Activated CD8-positive, alpha-beta T cell treated with anti-CD3 and anti-CD28 coated beads for 36 hours (primary cell): Measurements from ENCODE around the gene SYNJ1. TPM values are rescaled to one million over a fixed set of nuclear protein-coding genes. Genes with fewer than 3 reads are reported as not detected.

Experiments used
- ATAC-seq: fragments of 200-7000 bp; cut with Tn5 transposase; one replicate; pipeline ENCODE4 v1.10.0; 2021; ENCODE audit warnings: mild to moderate bottlenecking, moderate library complexity
- CTCF ChIA-PET: fragments of 350-600 bp; sonication (Branson Sonifier 250); formaldehyde crosslinking; loops from one replicate; lab custom pipeline; 2021; ENCODE audit warnings: antibody characterized with exemption; lab: Charles Lee
- POLR2A ChIA-PET: fragments of 350-600 bp; sonication (Branson Sonifier 250); formaldehyde crosslinking; loops from one replicate; lab custom pipeline; 2021; ENCODE audit warnings: antibody characterized with exemption; lab: Charles Lee
- DNase-seq: peaks from one replicate; pipeline ENCODE4 v3.0.0-alpha.2; 2020
- H3K27ac Mint-ChIP-seq: one replicate; pipeline ENCODE4 v1.8.0; 2021; ENCODE audit warnings: mild to moderate bottlenecking, mixed read lengths
- H3K27me3 Mint-ChIP-seq: one replicate; pipeline ENCODE4 v1.8.0; 2021; ENCODE audit warnings: mixed read lengths
- H3K36me3 Mint-ChIP-seq: one replicate; pipeline ENCODE4 v1.8.0; 2021; ENCODE audit warnings: low read depth, mixed read lengths
- H3K4me1 Mint-ChIP-seq: one replicate; pipeline ENCODE4 v1.8.0; 2021; ENCODE audit warnings: low read depth, mixed read lengths
- H3K4me3 Mint-ChIP-seq: one replicate; pipeline ENCODE4 v1.8.0; 2021; ENCODE audit warnings: mild to moderate bottlenecking, moderate library complexity, mixed read lengths
- H3K9me3 Mint-ChIP-seq: one replicate; pipeline ENCODE4 v1.8.0; 2021; ENCODE audit warnings: mixed read lengths
- CTCF ChIP-seq: fragments of 200-600 bp; IDR thresholded peaks from one replicate; pipeline ENCODE4 v1.8.0; 2022; ENCODE audit warnings: antibody characterized with exemption, mild to moderate bottlenecking
- intact Hi-C: fragments of 100-400 bp; cut with micrococcal nuclease; formaldehyde crosslinking; loops from one replicate; pipeline ENCODE4 v1.10.0; 2022
- total RNA-seq, 2 experiments: library from RNA; stranded (reverse); gene quantifications; one replicate each; pipeline ENCODE4 v1.2.3, GENCODE V29; 2021

The SYNJ1 gene
- total RNA-seq, 2 experiments from 2014 or later = 8.7 to 10.9 TPM

- ChIA-PET CTCF (interaction anchor here (1.0 to 1.5 kb wide), 2 partner anchors 11 to 63 kb away, joined by 3 read pairs; no protein-coding TSS in a partner anchor), POLR2A (interaction anchor here (0.9 to 1.0 kb wide), 2 partner anchors 10 to 21 kb away, joined by 3 read pairs; no protein-coding TSS in a partner anchor)
- ATAC-seq (no peak), DNase-seq (no peak)
- no peak for TF ChIP-seq CTCF
- Mint-ChIP-seq H3K4me3 (no peak overlapping the region), H3K27ac (no peak overlapping the region), H3K9me3 (peaks cover 3% of the 10 kb centered on the region), H3K36me3 (peaks cover 24% of the 10 kb centered on the region), H3K4me1 (peaks cover 24% of the 10 kb centered on the region), H3K27me3 (no peaks in the 10 kb centered on the region)
- intact Hi-C loops = no loop called here
Observed at GRCh38 chr21:32716486-32716885, 11.3 kb downstream of the SYNJ1 start.

- intact Hi-C loops = no loop called here
- Mint-ChIP-seq H3K4me3 (no peak overlapping the region), H3K27me3 (no peaks in the 10 kb centered on the region), H3K27ac (no peak overlapping the region), H3K4me1 (peaks cover 23% of the 10 kb centered on the region), H3K9me3 (peaks cover 3% of the 10 kb centered on the region), H3K36me3 (peaks cover 13% of the 10 kb centered on the region)
- POLR2A ChIA-PET = interaction anchor here (0.8 to 0.9 kb wide), 2 partner anchors 13 to 18 kb away, joined by 3 read pairs; no protein-coding TSS in a partner anchor
- ATAC-seq (no peak), DNase-seq (no peak)
- TF ChIP-seq CTCF = no peak
- CTCF ChIA-PET = no interaction called here
Observed at GRCh38 chr21:32713726-32714125, 14.1 kb downstream of the SYNJ1 start.

- intact Hi-C loops = no loop called here
- CTCF ChIA-PET = interaction anchor here (1.0 to 1.3 kb wide), 2 partner anchors 12 to 114 kb away, joined by 3 to 4 read pairs; no protein-coding TSS in a partner anchor
- peaks cover 27% of the 10 kb centered on the region for H3K4me1 Mint-ChIP-seq
- H3K27ac Mint-ChIP-seq = no peak overlapping the region
- POLR2A ChIA-PET = no interaction called here
- ATAC-seq (no peak), DNase-seq (no peak)
- H3K4me3 Mint-ChIP-seq = no peak overlapping the region
- peaks cover 12% of the 10 kb centered on the region for H3K36me3 Mint-ChIP-seq
- H3K9me3 Mint-ChIP-seq = peaks cover 3% of the 10 kb centered on the region
- no peak for TF ChIP-seq CTCF
- no peaks in the 10 kb centered on the region for H3K27me3 Mint-ChIP-seq
Observed at GRCh38 chr21:32712641-32713040, 15.2 kb downstream of the SYNJ1 start.

GRCh38 chr21:32712043-32712442 lies 15.8 kb downstream of the SYNJ1 start:
- POLR2A ChIA-PET = interaction anchor here (0.7 to 0.9 kb wide), 2 partner anchors 15 to 304 kb away, joined by 3 to 4 read pairs; no protein-coding TSS in a partner anchor
- H3K4me3 Mint-ChIP-seq = no peak overlapping the region
- H3K27ac Mint-ChIP-seq = no peak overlapping the region
- peaks cover 30% of the 10 kb centered on the region for H3K4me1 Mint-ChIP-seq
- H3K27me3 Mint-ChIP-seq = no peaks in the 10 kb centered on the region
- H3K36me3 Mint-ChIP-seq = peaks cover 10% of the 10 kb centered on the region
- intact Hi-C loops = no loop called here
- no peak for TF ChIP-seq CTCF
- peaks cover 3% of the 10 kb centered on the region for H3K9me3 Mint-ChIP-seq
- DNase-seq (peak; percentile 62), ATAC-seq (peak; percentile 60)
- CTCF ChIA-PET = interaction anchor here (1.0 to 1.3 kb wide), 2 partner anchors 13 to 114 kb away, joined by 3 to 4 read pairs; no protein-coding TSS in a partner anchor

GRCh38 chr21:32710987-32711386 lies 16.8 kb downstream of the SYNJ1 start:
- ChIA-PET POLR2A (no interaction called here), CTCF (no interaction called here)

More at GRCh38 chr21:32710987-32711386, 16.8 kb downstream of the SYNJ1 start:
- intact Hi-C loops = no loop called here
- TF ChIP-seq CTCF = no peak
- ATAC-seq (no peak), DNase-seq (no peak)
- Mint-ChIP-seq H3K36me3 (peaks cover 5% of the 10 kb centered on the region), H3K27ac (no peak overlapping the region), H3K27me3 (no peaks in the 10 kb centered on the region), H3K4me1 (peaks cover 32% of the 10 kb centered on the region), H3K4me3 (no peak overlapping the region), H3K9me3 (no peaks in the 10 kb centered on the region)
